SK-N-SH (cell line): ENCODE measurements around the gene KYNU. TPM values are rescaled to one million over a fixed set of nuclear protein-coding genes. Genes with fewer than 3 reads are reported as not detected.

Source experiments
- CTCF ChIA-PET: fragments of 300-600, 350-600 bp; formaldehyde crosslinking; extraction: SDS; loops from one replicate; lab custom pipeline; 2021; lab: Yijun Ruan, JAX
- POLR2A ChIA-PET: fragments of 350-600 bp; sonication (Branson Sonifier 250); formaldehyde crosslinking; extraction: SDS; loops from one replicate; lab custom pipeline; 2020; ENCODE audit warnings: antibody characterized with exemption, inconsistent platforms; lab: Yijun Ruan, JAX
- DNase-seq: peaks from one replicate; pipeline ENCODE4 v3.0.0; 2012
- H2AFZ ChIP-seq: fragments of 200-600 bp; sonication (generic); 2 replicates; pipeline ENCODE4 v1.8.1; 2016; ENCODE audit warnings: antibody characterized with exemption, mild to moderate bottlenecking, low read depth
- H3F3A ChIP-seq: fragments of 200-600 bp; sonication (generic); replicated peaks from 2 replicates; pipeline ENCODE3; 2016; ENCODE audit warnings: antibody characterized with exemption, mild to moderate bottlenecking; ENCODE audit not compliant: insufficient read depth
- H3K27ac ChIP-seq, 2 experiments: fragments of 200-500 bp in 1 of 2; fragments of 200-600 bp in 1 of 2; sonication (Bioruptor generic) in 1 of 2; sonication (generic), shearing (Covaris generic) in 1 of 2; 2 replicates each; pipeline versions ENCODE4 v1.5.1 to v1.6.1; 2014 to 2016; ENCODE audit warnings: low read depth in 2 of 2, inconsistent platforms in 1 of 2, low read length in 1 of 2, mild to moderate bottlenecking in 1 of 2, mixed read lengths in 1 of 2
- H3K27me3 ChIP-seq: fragments of 200-600 bp; sonication (generic), shearing (Covaris generic); 2 replicates; pipeline ENCODE4 v1.6.1; 2016; ENCODE audit warnings: mixed run types; ENCODE audit not compliant: insufficient read depth
- H3K36me3 ChIP-seq, 2 experiments: fragments of 200-500 bp in 1 of 2; fragments of 200-600 bp in 1 of 2; sonication (Bioruptor generic) in 1 of 2; sonication (generic) in 1 of 2; replicated peaks in 1 of 2; 2 replicates each; pipeline versions ENCODE3 to v1.5.1; 2014 to 2016; ENCODE audit warnings: low read length in 1 of 2, mild to moderate bottlenecking in 1 of 2; ENCODE audit not compliant: insufficient read depth in 2 of 2, control insufficient read depth in 1 of 2
- H3K4me1 ChIP-seq, 2 experiments: fragments of 200-500 bp in 1 of 2; fragments of 200-600 bp in 1 of 2; sonication (Bioruptor generic) in 1 of 2; sonication (generic), shearing (Covaris generic) in 1 of 2; 2 replicates each; pipeline versions ENCODE4 v1.5.1 to v1.6.1; 2014 to 2016; ENCODE audit warnings: low read depth in 1 of 2, low read length in 1 of 2, mixed run types in 1 of 2; ENCODE audit not compliant: insufficient read depth in 2 of 2, control insufficient read depth in 1 of 2
- H3K4me2 ChIP-seq: fragments of 200-600 bp; sonication (generic), shearing (Covaris generic); 2 replicates; pipeline ENCODE4 v1.6.1; 2017; ENCODE audit warnings: mixed run types
- H3K4me3 ChIP-seq, 2 experiments: fragments of 200-500 bp in 1 of 2; fragments of 200-600 bp in 1 of 2; sonication (Bioruptor generic) in 1 of 2; sonication (generic), shearing (Covaris generic) in 1 of 2; 2 replicates each; pipeline versions ENCODE4 v1.5.1 to v1.8.1; 2014 to 2016; ENCODE audit warnings: low read depth in 2 of 2, inconsistent platforms in 1 of 2, low read length in 1 of 2, mild to moderate bottlenecking in 1 of 2, mixed read lengths in 1 of 2, moderate library complexity in 1 of 2
- H3K79me2 ChIP-seq: fragments of 200-600 bp; sonication (generic); 2 replicates; pipeline ENCODE4 v1.8.1; 2017; ENCODE audit warnings: mild to moderate bottlenecking; ENCODE audit not compliant: insufficient read depth
- H3K9ac ChIP-seq: fragments of 200-600 bp; sonication (generic); 2 replicates; pipeline ENCODE4 v1.6.1; 2017; ENCODE audit warnings: mixed run types
- H3K9me2 ChIP-seq: fragments of 200-600 bp; sonication (generic); 2 replicates; pipeline ENCODE4 v1.6.1; 2017; ENCODE audit warnings: mixed run types
- H3K9me3 ChIP-seq: fragments of 200-600 bp; sonication (generic); 2 replicates; pipeline ENCODE4 v1.6.1; 2017; ENCODE audit warnings: mixed run types, mild to moderate bottlenecking, moderate library complexity
- H4K20me1 ChIP-seq: fragments of 200-600 bp; sonication (generic); 2 replicates; pipeline ENCODE4 v1.6.1; 2017; ENCODE audit warnings: mild to moderate bottlenecking, mixed run types; ENCODE audit not compliant: insufficient read depth
- CHD2 ChIP-seq: fragments of 150-350 bp; IDR thresholded peaks from 2 replicates; pipeline ENCODE4 v1.6.1; 2018; ENCODE audit warnings: low read length; ENCODE audit not compliant: partially characterized antibody
- EP300 ChIP-seq, 2 experiments: IDR thresholded peaks; 2 replicates each; pipeline versions ENCODE4 v1.4.0 to v1.6.1; 2012; ENCODE audit warnings: borderline replicate concordance in 1 of 2, low read depth in 1 of 2, low read length in 1 of 2
- EZH2phosphoT487 ChIP-seq: fragments of 200-600 bp; sonication (generic); IDR thresholded peaks from 2 replicates; pipeline ENCODE4 v1.6.1; 2017; ENCODE audit warnings: low read depth, mixed run types, mild to moderate bottlenecking, antibody characterized with exemption, moderate library complexity, borderline replicate concordance
- FOXM1 ChIP-seq: IDR thresholded peaks from 2 replicates; pipeline ENCODE4 v1.4.0; 2012; ENCODE audit warnings: low read depth, mild to moderate bottlenecking
- GABPA ChIP-seq: IDR thresholded peaks from 2 replicates; pipeline ENCODE4 v1.4.0; 2012; ENCODE audit warnings: low read depth, mild to moderate bottlenecking
- GATA2 ChIP-seq: sonication (generic); formaldehyde crosslinking; IDR thresholded peaks from 2 replicates; pipeline ENCODE4 v1.5.0; 2020; ENCODE audit warnings: mild to moderate bottlenecking, missing genetic modification reagents
- MXI1 ChIP-seq: IDR thresholded peaks from 2 replicates; pipeline ENCODE4 v1.6.1; 2012; ENCODE audit warnings: mild to moderate bottlenecking, low read depth, low read length, improper control_type of control experiment
- NRF1 ChIP-seq: IDR thresholded peaks from 2 replicates; pipeline ENCODE4 v1.6.1; 2012; ENCODE audit warnings: low read depth, mild to moderate bottlenecking, low read length
- POLR2AphosphoS5 ChIP-seq: IDR thresholded peaks from 2 replicates; pipeline ENCODE4 v1.6.1; 2012; ENCODE audit warnings: low read depth, low read length
- RCOR1 ChIP-seq: fragments of 150-350 bp; IDR thresholded peaks from 2 replicates; pipeline ENCODE4 v1.6.1; 2017; ENCODE audit warnings: antibody characterized with exemption, low read length
- RFX5 ChIP-seq: IDR thresholded peaks from 2 replicates; pipeline ENCODE4 v1.6.1; 2012; ENCODE audit warnings: mild to moderate bottlenecking, improper control_type of control experiment, low read length
- RXRA ChIP-seq: IDR thresholded peaks from 2 replicates; pipeline ENCODE4 v1.4.0; 2012; ENCODE audit warnings: low read depth, mild to moderate bottlenecking, borderline replicate concordance
- TAF1 ChIP-seq: IDR thresholded peaks from 2 replicates; pipeline ENCODE4 v1.6.1; 2012; ENCODE audit warnings: low read depth, mild to moderate bottlenecking, low read length, moderate library complexity, borderline replicate concordance
- TEAD4 ChIP-seq: IDR thresholded peaks from 2 replicates; pipeline ENCODE4 v1.4.0; 2012; ENCODE audit warnings: mild to moderate bottlenecking, borderline replicate concordance; ENCODE audit not compliant: insufficient read depth
- YY1 ChIP-seq: IDR thresholded peaks from 2 replicates; pipeline ENCODE4 v1.4.0; 2012; ENCODE audit warnings: low read depth, mild to moderate bottlenecking
- WGBS: methylation state at CpG from one replicate; pipeline ENCODE4 v1.1.6; 2017; ENCODE audit warnings: low lambda C conversion rate; 5-methylcytosine and 5-hydroxymethylcytosine counted together
- polyA plus RNA-seq, 3 experiments: library from polyadenylated mRNA; depleted of rRNA; stranded (reverse); fragments of >200 nt; gene quantifications; 2 replicates each; pipeline ENCODE4 v1.2.3, GENCODE V29; 2012
- TF ChIP-seq, protein P1 (sequence below): fragments of 150-350 bp; IDR thresholded peaks from 2 replicates; pipeline ENCODE4 v1.6.1; 2017; ENCODE audit warnings: antibody characterized with exemption, low read length, low read depth, borderline replicate concordance
- TF ChIP-seq, protein P2 (sequence below): IDR thresholded peaks from 2 replicates; pipeline ENCODE4 v1.4.0; 2012; ENCODE audit warnings: low read depth
- TF ChIP-seq, protein P3 (sequence below): fragments of 200-600 bp; sonication (generic); IDR thresholded peaks from 2 replicates; pipeline ENCODE4 v1.6.1; 2017; ENCODE audit warnings: antibody characterized with exemption, mild to moderate bottlenecking, moderate library complexity
- TF ChIP-seq, protein P4 (sequence below): IDR thresholded peaks from 2 replicates; pipeline ENCODE4; 2012
- TF ChIP-seq, protein P5 (sequence below): fragments of 150-350 bp; IDR thresholded peaks from 2 replicates; pipeline ENCODE4 v1.6.1; 2016; ENCODE audit warnings: mild to moderate bottlenecking, low read depth, low read length

KYNU gene
- polyA plus RNA-seq, 1 of the 3 experiments (the other 2 are of a cell fraction), result not detected

DNA sequence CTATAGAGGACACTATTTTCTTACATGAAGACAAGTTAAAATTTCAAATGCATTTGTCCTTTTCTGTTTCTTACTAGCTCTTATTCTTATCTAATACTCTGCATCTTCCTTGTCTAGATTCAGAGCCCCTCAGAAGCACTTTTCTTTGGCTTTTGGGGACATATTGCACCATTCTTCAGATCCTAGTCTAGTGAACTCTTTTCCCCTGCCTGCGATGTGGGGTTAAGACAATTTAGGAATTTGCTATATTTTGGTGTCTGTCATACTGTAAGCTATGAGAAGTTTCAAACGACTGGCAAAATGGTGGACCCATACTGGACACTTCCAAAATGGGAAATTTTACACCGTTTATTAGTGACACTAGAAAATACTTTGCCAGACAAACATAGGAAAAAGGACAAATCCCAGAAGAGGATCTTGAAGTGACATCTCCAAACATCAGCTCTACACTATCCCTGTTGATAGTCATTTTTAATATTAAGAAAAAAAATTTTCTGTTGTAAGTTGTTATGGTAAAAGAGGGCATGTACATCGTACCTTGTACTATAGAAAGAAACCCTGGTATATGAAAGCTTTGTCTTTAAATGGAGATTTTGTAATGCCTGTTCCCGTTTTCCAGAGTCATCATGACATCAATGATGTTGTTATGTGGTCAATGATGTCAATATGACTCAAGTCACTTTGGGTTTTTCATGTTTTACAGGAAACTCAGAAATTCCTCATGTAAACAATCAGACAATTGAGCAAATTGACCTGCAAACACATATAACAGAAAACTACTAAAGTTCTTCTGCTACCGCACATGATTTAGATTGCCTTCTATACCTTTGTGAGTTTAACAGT is 4.4 kb upstream of the KYNU start:
- no peaks in the 10 kb centered on the region for H3K79me2 ChIP-seq
- ChIA-PET CTCF (no interaction called here), POLR2A (no interaction called here)
- 41% methylated on average over 6 of the region's 6 CpGs for WGBS
- H3K4me3 ChIP-seq, result no peak overlapping the region
- DNase-seq, result no peak
- H4K20me1 ChIP-seq, result no peaks in the 10 kb centered on the region
- H3K27me3 ChIP-seq, result no peaks in the 10 kb centered on the region
- TF ChIP-seq GABPA (no peak), EZH2phosphoT487 (no peak), NRF1 (no peak), CHD2 (no peak), GATA2 (CRISPR knock-in tag) (no peak), EP300 (IDR thresholded peaks at IDR 0.05; ENCODE audit: borderline replicate concordance in 1 of 2, low read depth in 1 of 2, low read length in 1 of 2) (no peak), TAF1 (no peak), TEAD4 (no peak), RXRA (no peak), YY1 (no peak), POLR2AphosphoS5 (no peak), FOXM1 (no peak), RCOR1 (no peak), RFX5 (no peak), MXI1 (no peak)
- TF ChIP-seq, protein P1, sequence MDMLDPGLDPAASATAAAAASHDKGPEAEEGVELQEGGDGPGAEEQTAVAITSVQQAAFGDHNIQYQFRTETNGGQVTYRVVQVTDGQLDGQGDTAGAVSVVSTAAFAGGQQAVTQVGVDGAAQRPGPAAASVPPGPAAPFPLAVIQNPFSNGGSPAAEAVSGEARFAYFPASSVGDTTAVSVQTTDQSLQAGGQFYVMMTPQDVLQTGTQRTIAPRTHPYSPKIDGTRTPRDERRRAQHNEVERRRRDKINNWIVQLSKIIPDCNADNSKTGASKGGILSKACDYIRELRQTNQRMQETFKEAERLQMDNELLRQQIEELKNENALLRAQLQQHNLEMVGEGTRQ, result no peak
- TF ChIP-seq, protein P2, sequence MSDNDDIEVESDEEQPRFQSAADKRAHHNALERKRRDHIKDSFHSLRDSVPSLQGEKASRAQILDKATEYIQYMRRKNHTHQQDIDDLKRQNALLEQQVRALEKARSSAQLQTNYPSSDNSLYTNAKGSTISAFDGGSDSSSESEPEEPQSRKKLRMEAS, result no peak
- TF ChIP-seq, protein P3, sequence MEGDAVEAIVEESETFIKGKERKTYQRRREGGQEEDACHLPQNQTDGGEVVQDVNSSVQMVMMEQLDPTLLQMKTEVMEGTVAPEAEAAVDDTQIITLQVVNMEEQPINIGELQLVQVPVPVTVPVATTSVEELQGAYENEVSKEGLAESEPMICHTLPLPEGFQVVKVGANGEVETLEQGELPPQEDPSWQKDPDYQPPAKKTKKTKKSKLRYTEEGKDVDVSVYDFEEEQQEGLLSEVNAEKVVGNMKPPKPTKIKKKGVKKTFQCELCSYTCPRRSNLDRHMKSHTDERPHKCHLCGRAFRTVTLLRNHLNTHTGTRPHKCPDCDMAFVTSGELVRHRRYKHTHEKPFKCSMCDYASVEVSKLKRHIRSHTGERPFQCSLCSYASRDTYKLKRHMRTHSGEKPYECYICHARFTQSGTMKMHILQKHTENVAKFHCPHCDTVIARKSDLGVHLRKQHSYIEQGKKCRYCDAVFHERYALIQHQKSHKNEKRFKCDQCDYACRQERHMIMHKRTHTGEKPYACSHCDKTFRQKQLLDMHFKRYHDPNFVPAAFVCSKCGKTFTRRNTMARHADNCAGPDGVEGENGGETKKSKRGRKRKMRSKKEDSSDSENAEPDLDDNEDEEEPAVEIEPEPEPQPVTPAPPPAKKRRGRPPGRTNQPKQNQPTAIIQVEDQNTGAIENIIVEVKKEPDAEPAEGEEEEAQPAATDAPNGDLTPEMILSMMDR, result no peak
- TF ChIP-seq, protein P4, sequence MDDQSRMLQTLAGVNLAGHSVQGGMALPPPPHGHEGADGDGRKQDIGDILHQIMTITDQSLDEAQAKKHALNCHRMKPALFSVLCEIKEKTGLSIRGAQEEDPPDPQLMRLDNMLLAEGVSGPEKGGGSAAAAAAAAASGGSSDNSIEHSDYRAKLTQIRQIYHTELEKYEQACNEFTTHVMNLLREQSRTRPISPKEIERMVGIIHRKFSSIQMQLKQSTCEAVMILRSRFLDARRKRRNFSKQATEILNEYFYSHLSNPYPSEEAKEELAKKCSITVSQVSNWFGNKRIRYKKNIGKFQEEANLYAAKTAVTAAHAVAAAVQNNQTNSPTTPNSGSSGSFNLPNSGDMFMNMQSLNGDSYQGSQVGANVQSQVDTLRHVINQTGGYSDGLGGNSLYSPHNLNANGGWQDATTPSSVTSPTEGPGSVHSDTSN, result no peak
- TF ChIP-seq, protein P5, sequence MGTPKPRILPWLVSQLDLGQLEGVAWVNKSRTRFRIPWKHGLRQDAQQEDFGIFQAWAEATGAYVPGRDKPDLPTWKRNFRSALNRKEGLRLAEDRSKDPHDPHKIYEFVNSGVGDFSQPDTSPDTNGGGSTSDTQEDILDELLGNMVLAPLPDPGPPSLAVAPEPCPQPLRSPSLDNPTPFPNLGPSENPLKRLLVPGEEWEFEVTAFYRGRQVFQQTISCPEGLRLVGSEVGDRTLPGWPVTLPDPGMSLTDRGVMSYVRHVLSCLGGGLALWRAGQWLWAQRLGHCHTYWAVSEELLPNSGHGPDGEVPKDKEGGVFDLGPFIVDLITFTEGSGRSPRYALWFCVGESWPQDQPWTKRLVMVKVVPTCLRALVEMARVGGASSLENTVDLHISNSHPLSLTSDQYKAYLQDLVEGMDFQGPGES, result no peak
- no peaks in the 10 kb centered on the region for H3K36me3 ChIP-seq
- no peak overlapping the region for H3K9ac ChIP-seq
- peaks cover 0 to 3% of the 10 kb centered on the region in 2 experiments; a peak in 1 of 4 replicates for H3K4me1 ChIP-seq
- H3K9me2 ChIP-seq, result no peaks in the 10 kb centered on the region
- no peak overlapping the region for H3K27ac ChIP-seq
- no peaks in the 10 kb centered on the region for H3F3A ChIP-seq
- H2AFZ ChIP-seq, result no peak overlapping the region
- no peaks in the 10 kb centered on the region; the same call in 1 of the 2 replicates for H3K9me3 ChIP-seq
- no peak overlapping the region for H3K4me2 ChIP-seq
